B cell (primary cell): Measurements from ENCODE around the gene CCN5.

Source experiments
- EZH2 ChIP-seq: IDR thresholded peaks from 2 replicates; pipeline ENCODE4 v1.6.1; 2012; ENCODE audit warnings: borderline replicate concordance, low read depth, mild to moderate bottlenecking, moderate library complexity, low read length; ENCODE audit not compliant: insufficient read depth, poor library complexity, severe bottlenecking
- TF ChIP-seq, protein P1 (sequence below): fragments of 200-600 bp; IDR thresholded peaks from one replicate; pipeline ENCODE4 v1.8.0; 2022; ENCODE audit warnings: antibody characterized with exemption, mild to moderate bottlenecking

DNA sequence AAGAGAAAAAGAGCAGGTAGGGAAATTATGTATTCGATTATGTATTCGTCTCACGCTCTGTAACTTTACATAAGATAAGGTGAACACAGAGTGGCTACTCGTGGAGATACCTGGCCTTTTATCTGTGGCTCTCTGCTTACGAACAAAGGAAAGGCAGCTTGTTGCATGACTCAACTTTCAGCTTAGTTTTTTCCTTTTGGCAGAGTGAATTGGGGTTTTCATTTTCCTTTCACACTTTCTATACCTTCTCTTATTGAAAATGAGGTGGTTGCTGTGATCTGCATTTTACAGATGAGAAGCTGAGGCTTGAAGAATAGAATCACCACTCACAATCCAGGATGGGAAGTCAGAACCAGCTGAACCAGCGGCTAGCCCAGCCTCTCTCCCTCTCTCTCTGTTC is 17.2 kb downstream of the CCN5 start:
- TF ChIP-seq, protein P1, sequence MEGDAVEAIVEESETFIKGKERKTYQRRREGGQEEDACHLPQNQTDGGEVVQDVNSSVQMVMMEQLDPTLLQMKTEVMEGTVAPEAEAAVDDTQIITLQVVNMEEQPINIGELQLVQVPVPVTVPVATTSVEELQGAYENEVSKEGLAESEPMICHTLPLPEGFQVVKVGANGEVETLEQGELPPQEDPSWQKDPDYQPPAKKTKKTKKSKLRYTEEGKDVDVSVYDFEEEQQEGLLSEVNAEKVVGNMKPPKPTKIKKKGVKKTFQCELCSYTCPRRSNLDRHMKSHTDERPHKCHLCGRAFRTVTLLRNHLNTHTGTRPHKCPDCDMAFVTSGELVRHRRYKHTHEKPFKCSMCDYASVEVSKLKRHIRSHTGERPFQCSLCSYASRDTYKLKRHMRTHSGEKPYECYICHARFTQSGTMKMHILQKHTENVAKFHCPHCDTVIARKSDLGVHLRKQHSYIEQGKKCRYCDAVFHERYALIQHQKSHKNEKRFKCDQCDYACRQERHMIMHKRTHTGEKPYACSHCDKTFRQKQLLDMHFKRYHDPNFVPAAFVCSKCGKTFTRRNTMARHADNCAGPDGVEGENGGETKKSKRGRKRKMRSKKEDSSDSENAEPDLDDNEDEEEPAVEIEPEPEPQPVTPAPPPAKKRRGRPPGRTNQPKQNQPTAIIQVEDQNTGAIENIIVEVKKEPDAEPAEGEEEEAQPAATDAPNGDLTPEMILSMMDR: no peak
- TF ChIP-seq EZH2: no peak
